Small intestine (tissue), 7 donors: ENCODE results near the gene MZT1. TPM values are rescaled to one million over a fixed set of nuclear protein-coding genes. Genes with fewer than 3 reads are reported as not detected.

Experiments used
- DNase-seq, 2 donors: peaks; one replicate each; pipeline versions ENCODE4 v3.0.0 to v3.0.0-alpha.2; 2013
- FAIRE-seq: peaks from 2 replicates; lab custom pipeline; 2012; peaks lifted over from hg19 to GRCh38; lab: Jason Lieb, UNC
- H3K27ac ChIP-seq, 3 donors: one replicate each; pipeline ENCODE4 v1.5.1; 2013; ENCODE audit warnings: low read length in 2 of 3, mild to moderate bottlenecking in 2 of 3, control low read depth in 1 of 3, inconsistent platforms in 1 of 3, low read depth in 1 of 3, moderate library complexity in 1 of 3
- H3K27me3 ChIP-seq, 3 donors: one replicate each; pipeline ENCODE4 v1.6.1; 2013; ENCODE audit warnings: low read length in 3 of 3, inconsistent platforms in 1 of 3; ENCODE audit not compliant: control insufficient read depth in 3 of 3, insufficient read depth in 3 of 3
- H3K36me3 ChIP-seq, 3 donors: one replicate each; pipeline ENCODE4 v1.6.1; 2013; ENCODE audit warnings: low read length in 3 of 3, inconsistent platforms in 1 of 3, low read depth in 1 of 3, mild to moderate bottlenecking in 1 of 3, moderate library complexity in 1 of 3; ENCODE audit not compliant: control insufficient read depth in 3 of 3, insufficient read depth in 2 of 3
- H3K4me1 ChIP-seq, 3 donors: one replicate each; pipeline ENCODE4 v1.6.1; 2013; ENCODE audit warnings: low read length in 2 of 3, inconsistent platforms in 1 of 3, low read depth in 1 of 3, mild to moderate bottlenecking in 1 of 3, moderate library complexity in 1 of 3; ENCODE audit not compliant: control insufficient read depth in 3 of 3, insufficient read depth in 2 of 3
- H3K4me3 ChIP-seq, 3 donors: one replicate each; pipeline ENCODE4 v1.5.1; 2013; ENCODE audit warnings: low read length in 3 of 3, control low read depth in 1 of 3, inconsistent platforms in 1 of 3, low read depth in 1 of 3, mild to moderate bottlenecking in 1 of 3, moderate library complexity in 1 of 3
- H3K9me3 ChIP-seq, 2 donors: one replicate each; pipeline ENCODE4 v1.6.1; 2013; ENCODE audit warnings: low read depth in 1 of 2, low read length in 1 of 2; ENCODE audit not compliant: control insufficient read depth in 2 of 2, insufficient read depth in 1 of 2
- WGBS, 3 donors: extraction: QIAGEN DNeasy Blood & Tissue Kit; methylation state at CpG; one replicate each; pipeline ENCODE4 v1.1.7; 2013; 5-methylcytosine and 5-hydroxymethylcytosine counted together
- polyA plus RNA-seq, 4 donors: library from polyadenylated mRNA; stranded (reverse) in 3 of 4; unstranded in 1 of 4; fragments of 200-250 nt in 3 of 4; fragments of 120-200 nt in 1 of 4; gene quantifications; one replicate each; pipeline versions ENCODE4 v1.2.1 to v1.2.3, GENCODE V29; 2013
- donor health status: healthy with polysubstance abuse.
- donor health status: control.
- donor health status: control.
- donor health status: Bipolar disorder and iron deficiency.
- donor health status: healthy.

Gene MZT1
- polyA plus RNA-seq, 4 donors, result 4.7 to 17.3 (median 9.0) TPM

GRCh38 chr13:72696579-72696978 lies 30.9 kb downstream of the MZT1 start:
- no peaks in the 10 kb centered on the region for H3K36me3 ChIP-seq
- no peak overlapping the region for H3K27ac ChIP-seq
- no peak overlapping the region for H3K4me3 ChIP-seq
- no peaks in the 10 kb centered on the region for H3K4me1 ChIP-seq
- H3K27me3 ChIP-seq, result no peaks in the 10 kb centered on the region
- 9 to 19% (median 11%) methylated on average over 1 of the region's 1 CpG for WGBS, 3 donors
- H3K9me3 ChIP-seq, result peaks cover 0 to 6% of the 10 kb centered on the region in 2 donors
- peak; percentile 10 for FAIRE-seq
- peak in 1 of 2 donors; percentile 3 for DNase-seq

- DNase-seq (no peak), FAIRE-seq (no peak)
- Histone ChIP-seq H3K4me1 (no peaks in the 10 kb centered on the region), H3K36me3 (no peaks in the 10 kb centered on the region), H3K9me3 (peaks cover 0 to 6% of the 10 kb centered on the region in 2 donors), H3K27ac (no peak overlapping the region), H3K4me3 (no peak overlapping the region), H3K27me3 (no peaks in the 10 kb centered on the region)
- WGBS, 3 donors, result 51 to 61% (median 57%) methylated on average over 8 of the region's 8 CpGs
Observed at GRCh38 chr13:72694314-72694713, 33.1 kb downstream of the MZT1 start.

- FAIRE-seq, result no peak
- DNase-seq, result no peak
- Histone ChIP-seq H3K27me3 (no peaks in the 10 kb centered on the region), H3K4me3 (no peak overlapping the region), H3K9me3 (peaks cover 0 to 6% of the 10 kb centered on the region in 2 donors), H3K36me3 (no peaks in the 10 kb centered on the region), H3K27ac (no peak overlapping the region), H3K4me1 (no peaks in the 10 kb centered on the region)
- WGBS, 3 donors, result 75 to 89% (median 84%) methylated on average over 5 of the region's 5 CpGs
Observed at GRCh38 chr13:72693832-72694231, 33.6 kb downstream of the MZT1 start.

- Histone ChIP-seq H3K4me1 (no peaks in the 10 kb centered on the region), H3K9me3 (peaks cover 0 to 6% of the 10 kb centered on the region in 2 donors), H3K27ac (no peak overlapping the region), H3K36me3 (no peaks in the 10 kb centered on the region), H3K27me3 (no peaks in the 10 kb centered on the region), H3K4me3 (no peak overlapping the region)
- DNase-seq (no peak), FAIRE-seq (no peak)
- WGBS, 3 donors, result 66 to 83% (median 74%) methylated on average over 5 of the region's 5 CpGs
Observed at GRCh38 chr13:72692884-72693514, 34.4 kb downstream of the MZT1 start.

- no peaks in the 10 kb centered on the region for H3K27me3 ChIP-seq
- FAIRE-seq, result no peak
Observed at GRCh38 chr13:72689181-72689696, 38.2 kb downstream of the MZT1 start.

GRCh38 chr13:72686766-72687165 lies 40.7 kb downstream of the MZT1 start:
- 54 to 72% (median 58%) methylated on average over 3 of the region's 3 CpGs for WGBS, 3 donors
- Histone ChIP-seq H3K4me1 (no peaks in the 10 kb centered on the region), H3K4me3 (no peak overlapping the region), H3K9me3 (no peaks in the 10 kb centered on the region), H3K27me3 (no peaks in the 10 kb centered on the region), H3K27ac (no peak overlapping the region), H3K36me3 (no peaks in the 10 kb centered on the region)
- DNase-seq, result no peak
- FAIRE-seq, result no peak

More at GRCh38 chr13:72689181-72689696, 38.2 kb downstream of the MZT1 start:
- no peaks in the 10 kb centered on the region for H3K36me3 ChIP-seq
- H3K4me3 ChIP-seq, result no peak overlapping the region
- no peak for DNase-seq
- H3K9me3 ChIP-seq, result peaks cover 0 to 6% of the 10 kb centered on the region in 2 donors
- no peak overlapping the region for H3K27ac ChIP-seq
- no peaks in the 10 kb centered on the region for H3K4me1 ChIP-seq

GRCh38 chr13:72680353-72680752 lies 47.1 kb downstream of the MZT1 start:
- H3K4me3 ChIP-seq, result no peak overlapping the region
- no peaks in the 10 kb centered on the region for H3K9me3 ChIP-seq
- no peaks in the 10 kb centered on the region for H3K36me3 ChIP-seq
- DNase-seq (no peak), FAIRE-seq (no peak)
- H3K4me1 ChIP-seq, result no peaks in the 10 kb centered on the region
- 93 to 97% (median 96%) methylated on average over 1 of the region's 1 CpG for WGBS, 3 donors
- no peak overlapping the region for H3K27ac ChIP-seq
- no peaks in the 10 kb centered on the region for H3K27me3 ChIP-seq

- no peak overlapping the region for H3K27ac ChIP-seq
- DNase-seq (no peak), FAIRE-seq (no peak)
- no peaks in the 10 kb centered on the region for H3K4me1 ChIP-seq
- H3K27me3 ChIP-seq, result no peaks in the 10 kb centered on the region
- WGBS, 3 donors, result 38 to 66% (median 51%) methylated on average over 1 of the region's 1 CpG
- no peaks in the 10 kb centered on the region for H3K36me3 ChIP-seq
- no peak overlapping the region for H3K4me3 ChIP-seq
- no peaks in the 10 kb centered on the region for H3K9me3 ChIP-seq
Observed at GRCh38 chr13:72678312-72678711, 49.1 kb downstream of the MZT1 start.

- Histone ChIP-seq H3K27ac (no peak overlapping the region), H3K36me3 (no peaks in the 10 kb centered on the region), H3K4me3 (no peak overlapping the region), H3K4me1 (no peaks in the 10 kb centered on the region), H3K27me3 (no peaks in the 10 kb centered on the region), H3K9me3 (no peaks in the 10 kb centered on the region)
- FAIRE-seq (no peak), DNase-seq (no peak)
Observed at GRCh38 chr13:72677431-72677830, 50.0 kb downstream of the MZT1 start.
